ENCODE data around the gene KIRREL3. TPM values are rescaled to one million over a fixed set of nuclear protein-coding genes. Genes with fewer than 3 reads are reported as not detected.

KIRREL3 gene
- total and polyA plus RNA-seq, 9 donors, result 0.25 to 5.3 (median 0.48) TPM

GRCh38 chr11:126815111-126815510 is 185.5 kb downstream of the KIRREL3 start:
- no peaks in the 10 kb centered on the region for H3K9me3 ChIP-seq
- no peak overlapping the region for H3K27ac ChIP-seq
- 50 to 62% (median 50%) methylated on average over 4 of the region's 4 CpGs for WGBS, 3 donors
- H3K4me3 ChIP-seq, result no peak overlapping the region
- H3K27me3 ChIP-seq, result no peaks in the 10 kb centered on the region
- TF ChIP-seq EP300 (IDR thresholded peaks at IDR 0.05), result no peak
- TF ChIP-seq POLR2A (IDR thresholded peaks at IDR 0.05), result no peak
- no peak for TF ChIP-seq CTCF (IDR thresholded peaks at IDR 0.05)
- H3K36me3 ChIP-seq, result no peaks in the 10 kb centered on the region
- no peaks in the 10 kb centered on the region for H3K4me1 ChIP-seq (ENCODE audit: insufficient read depth)
- intact Hi-C loops (cut with DNase I), result no loop called here
- DNase-seq, result no peak

- no peak for TF ChIP-seq CTCF (IDR thresholded peaks at IDR 0.05)
- TF ChIP-seq POLR2A (IDR thresholded peaks at IDR 0.05), result no peak
- TF ChIP-seq EP300 (IDR thresholded peaks at IDR 0.05), result no peak
- DNase-seq, result no peak
- Histone ChIP-seq H3K4me3 (no peak overlapping the region), H3K36me3 (no peaks in the 10 kb centered on the region), H3K9me3 (no peaks in the 10 kb centered on the region), H3K27me3 (no peaks in the 10 kb centered on the region), H3K4me1 (ENCODE audit: insufficient read depth) (peaks cover 2% of the 10 kb centered on the region), H3K27ac (no peak overlapping the region)
- intact Hi-C loops (cut with DNase I), result no loop called here
- 39 to 66% (median 42%) methylated on average over 7 of the region's 7 CpGs for WGBS, 3 donors
Observed at GRCh38 chr11:126810776-126811175, 189.8 kb downstream of the KIRREL3 start.

- H3K9me3 ChIP-seq, result no peaks in the 10 kb centered on the region
- peaks cover 2% of the 10 kb centered on the region for H3K4me1 ChIP-seq (ENCODE audit: insufficient read depth)
- no peaks in the 10 kb centered on the region for H3K36me3 ChIP-seq
- 85 to 91% (median 87%) methylated on average over 6 of the region's 6 CpGs for WGBS, 3 donors
- H3K27me3 ChIP-seq, result no peaks in the 10 kb centered on the region
- no peak overlapping the region for H3K27ac ChIP-seq
- H3K4me3 ChIP-seq, result no peak overlapping the region
- intact Hi-C loops (cut with DNase I), result no loop called here
- DNase-seq, result no peak
- TF ChIP-seq EP300 (IDR thresholded peaks at IDR 0.05) (no peak), POLR2A (IDR thresholded peaks at IDR 0.05) (no peak), CTCF (IDR thresholded peaks at IDR 0.05) (no peak)
Observed at GRCh38 chr11:126809514-126810289, 190.9 kb downstream of the KIRREL3 start.

DNA sequence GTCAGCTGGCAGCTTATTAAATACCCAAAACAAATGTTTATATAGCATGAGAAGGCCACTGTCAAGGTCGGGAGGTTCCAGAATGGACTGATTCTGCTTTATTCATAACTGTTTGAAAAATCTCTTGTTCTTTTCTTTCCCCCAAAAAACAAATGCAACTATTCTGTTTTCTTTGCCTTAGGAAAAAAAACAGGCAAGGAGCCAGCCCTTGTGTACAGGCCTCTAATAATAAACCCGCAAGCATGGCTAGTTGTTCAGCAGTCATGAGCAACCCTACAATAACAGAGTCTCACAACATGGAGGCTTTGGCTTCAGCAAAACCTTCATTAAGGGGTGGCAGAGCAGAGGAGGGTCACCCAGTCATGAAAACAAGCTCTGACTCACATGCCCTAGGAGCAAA is 191.7 kb downstream of the KIRREL3 start:
- Histone ChIP-seq H3K4me3 (no peak overlapping the region), H3K9me3 (no peaks in the 10 kb centered on the region), H3K4me1 (ENCODE audit: insufficient read depth) (peaks cover 2% of the 10 kb centered on the region), H3K36me3 (no peaks in the 10 kb centered on the region), H3K27me3 (no peaks in the 10 kb centered on the region), H3K27ac (no peak overlapping the region)
- WGBS, 3 donors, result 11 to 19% (median 17%) methylated on average over 2 of the region's 2 CpGs
- intact Hi-C loops (cut with DNase I), result no loop called here
- no peak for TF ChIP-seq POLR2A (IDR thresholded peaks at IDR 0.05)
- TF ChIP-seq EP300 (IDR thresholded peaks at IDR 0.05), result no peak
- TF ChIP-seq CTCF (IDR thresholded peaks at IDR 0.05), result no peak
- no peak for DNase-seq

Measured in ovary (tissue), 9 donors.